IPS DF 19.7 (cell line): ENCODE data around the gene HS3ST4.
"Not testable (repeated sequence)": the region's sequence is repeated elsewhere in the genome, so short reads cannot be mapped to it uniquely, and the experiment has no call there.

Experiments
- DNase-seq: peaks from one replicate; pipeline ENCODE4 v3.0.0-alpha.2; 2013; ENCODE audit warnings: low read depth, low spot score

HS3ST4 gene

DNA sequence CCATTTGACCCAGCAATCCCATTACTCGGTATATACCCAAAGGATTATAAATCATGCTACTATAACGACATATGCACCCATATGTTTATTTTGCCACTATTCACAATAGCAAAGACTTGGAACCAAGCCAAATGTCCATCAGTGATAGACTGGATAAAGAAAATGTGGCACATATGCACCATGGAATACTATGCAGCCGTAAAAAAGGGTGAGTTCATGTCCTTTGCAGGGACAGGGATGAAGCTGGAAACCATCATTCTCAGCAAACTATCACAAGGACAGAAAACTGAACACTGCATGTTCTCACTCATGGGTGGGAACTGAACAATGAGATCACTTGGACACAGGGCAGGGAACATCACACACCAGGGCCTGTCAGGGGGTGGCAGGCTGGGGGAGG lies 406.4 kb downstream of the HS3ST4 start:
- DNase-seq: not testable (repeated sequence)

- no peak for DNase-seq
Observed at GRCh38 chr16:26102369-26102768, 410.6 kb downstream of the HS3ST4 start.

DNA sequence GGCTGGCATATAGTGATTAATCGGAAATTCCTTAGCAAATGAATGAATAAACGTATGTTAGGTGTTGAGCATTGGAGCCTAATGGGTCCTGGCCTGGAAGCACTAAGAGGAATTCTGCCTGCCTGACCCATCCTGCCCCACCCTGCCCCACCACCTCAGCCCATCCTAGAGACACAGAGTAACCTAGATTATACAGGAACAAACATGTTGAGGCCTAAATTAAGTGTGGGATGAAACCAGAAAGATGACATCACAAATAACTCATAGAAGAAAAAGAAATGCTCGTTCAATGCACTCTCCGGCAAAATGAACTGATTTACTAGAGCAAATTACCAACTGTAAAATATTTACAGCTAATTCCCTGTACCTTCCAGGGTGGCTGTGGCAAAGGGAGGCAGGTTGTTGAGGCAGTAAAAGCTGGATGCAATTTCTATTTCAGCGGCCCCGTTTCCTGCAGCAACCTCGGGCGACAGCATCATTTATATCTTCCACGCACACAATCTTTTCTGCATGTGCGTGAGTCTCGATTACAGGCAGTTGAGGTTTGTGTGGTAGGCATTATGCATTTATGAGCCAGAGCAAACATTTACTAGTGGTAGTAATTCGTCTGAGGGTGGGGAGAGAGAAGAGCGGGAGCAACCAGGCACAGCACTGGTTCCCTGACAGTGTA lies 417.2 kb downstream of the HS3ST4 start:
- no peak for DNase-seq

GRCh38 chr16:26111900-26112299 lies 420.1 kb downstream of the HS3ST4 start:
- DNase-seq: no peak

DNA sequence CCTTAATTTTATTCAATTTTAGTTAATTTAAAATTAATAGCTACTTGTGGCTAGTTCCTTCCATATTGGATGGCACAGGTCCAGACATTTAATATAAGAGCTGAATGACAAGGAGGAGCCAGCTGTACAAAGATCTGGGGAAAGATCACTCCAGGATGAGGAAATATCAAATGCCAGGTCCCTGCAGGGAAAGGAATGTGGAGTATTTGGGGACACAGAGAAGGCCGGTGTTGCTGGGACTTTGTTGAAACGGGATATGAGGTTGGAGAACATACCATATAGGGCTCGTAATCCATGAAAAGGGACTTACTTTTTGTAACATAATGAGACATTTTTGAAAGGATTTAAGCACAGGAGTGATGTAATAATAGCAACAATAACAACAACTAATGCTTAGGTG lies 426.8 kb downstream of the HS3ST4 start:
- peak; percentile 35 for DNase-seq

DNA sequence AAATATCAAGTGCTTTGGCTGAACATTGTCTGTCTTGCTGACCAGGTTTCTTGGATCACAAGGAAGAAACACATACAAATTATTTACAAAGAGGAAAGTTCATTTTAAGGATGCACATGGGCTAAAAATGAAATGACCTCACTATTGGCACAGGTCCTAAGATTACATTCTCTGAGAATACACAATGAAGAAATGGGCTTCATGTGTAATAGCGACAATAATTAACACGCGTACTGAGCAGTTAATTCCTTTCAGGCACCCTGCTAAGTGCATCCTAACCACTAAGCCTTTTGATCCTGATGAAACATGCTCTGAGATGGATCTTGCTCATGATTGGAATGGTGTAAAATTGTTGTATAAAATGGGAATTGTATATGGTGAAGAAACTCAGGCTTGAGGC lies 429.0 kb downstream of the HS3ST4 start:
- DNase-seq: no peak

DNA sequence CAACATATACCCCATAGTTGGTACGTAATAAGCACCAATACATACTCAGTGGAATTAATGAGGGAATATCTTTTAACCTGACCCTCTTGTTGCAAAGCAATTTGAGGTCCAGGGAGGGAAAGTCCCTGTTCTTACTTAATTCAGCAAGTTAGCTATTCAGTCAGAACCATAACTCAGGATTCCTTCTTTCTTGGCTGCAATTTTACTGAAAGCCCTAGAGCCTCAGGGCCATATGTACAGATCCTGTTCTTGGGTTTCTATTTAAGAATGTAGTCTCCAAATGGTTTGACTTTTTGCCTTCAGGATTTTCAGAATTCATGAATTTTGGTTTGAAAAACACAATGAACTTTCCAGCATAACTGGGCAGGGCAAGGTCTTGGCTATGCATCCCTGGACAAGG lies 436.5 kb downstream of the HS3ST4 start:
- no peak for DNase-seq

GRCh38 chr16:26129997-26130396 lies 438.2 kb downstream of the HS3ST4 start:
- no peak for DNase-seq

DNA sequence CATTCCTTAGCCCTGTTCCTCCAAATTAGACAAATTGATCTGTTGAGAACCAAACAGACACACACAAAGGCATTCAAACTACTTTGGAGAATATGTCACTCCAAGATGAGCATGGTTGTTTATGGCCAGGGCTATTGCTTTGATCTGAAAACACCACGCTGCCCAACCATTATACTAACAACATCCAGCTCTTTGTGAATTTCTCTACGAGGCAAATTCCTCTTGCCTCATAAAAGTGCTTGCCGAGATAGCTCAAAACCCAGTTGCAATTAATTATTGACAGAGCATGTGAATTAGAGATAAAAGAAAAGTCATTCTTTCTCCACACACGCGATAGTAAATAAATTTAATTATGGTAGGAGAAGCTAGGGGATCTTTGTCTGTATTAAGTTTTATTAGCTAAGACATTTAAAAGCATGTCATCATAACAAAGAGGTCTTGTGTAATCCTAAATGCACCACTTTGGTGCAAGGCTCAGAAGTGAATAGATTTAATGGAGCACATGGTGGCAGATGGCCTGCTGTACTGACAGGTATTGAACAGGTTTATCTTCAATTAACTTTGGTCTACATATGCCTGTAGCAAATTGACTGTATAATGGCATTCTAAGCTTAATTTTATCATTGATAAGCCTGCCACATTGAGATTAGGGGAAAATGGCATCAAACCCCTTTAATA lies 441.8 kb downstream of the HS3ST4 start:
- DNase-seq: no peak

DNA sequence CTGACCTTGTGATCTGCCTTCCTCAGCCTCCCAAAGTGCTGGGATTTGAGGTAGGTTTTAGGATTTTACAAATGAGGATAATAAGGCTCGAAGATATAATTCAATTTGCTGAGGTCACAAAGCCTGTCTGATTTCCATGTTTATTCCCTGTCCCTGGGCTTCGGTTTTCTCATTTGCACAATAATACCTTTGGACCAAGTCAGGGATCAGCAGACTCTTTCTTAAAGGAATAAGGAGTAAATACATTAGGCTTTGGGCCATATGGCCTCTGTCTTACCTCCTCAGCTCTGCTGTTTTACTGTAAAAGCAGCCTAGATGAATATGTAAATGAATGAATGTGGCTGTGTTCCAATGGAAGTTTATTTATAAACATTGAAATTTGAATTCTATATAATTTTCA lies 442.8 kb downstream of the HS3ST4 start:
- DNase-seq: no peak

DNA sequence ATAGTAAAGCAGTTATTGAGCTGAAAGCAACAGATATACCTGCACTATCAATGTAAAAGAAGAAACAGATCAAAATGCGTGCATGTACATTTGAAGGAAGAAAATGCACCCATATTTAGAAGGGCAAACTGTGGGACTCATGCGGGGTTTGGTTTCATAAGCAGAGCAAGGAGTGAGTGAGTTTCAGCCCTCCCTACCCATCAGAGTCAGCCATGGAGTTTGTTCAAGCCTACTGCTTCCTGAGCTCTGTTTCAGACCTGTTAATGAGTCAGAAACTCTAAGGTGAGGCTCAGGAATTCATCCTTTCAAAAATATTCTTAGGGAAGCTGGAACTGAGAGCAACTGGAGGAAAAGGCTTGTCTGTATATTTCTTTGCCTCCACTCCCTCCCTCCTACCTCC lies 446.2 kb downstream of the HS3ST4 start:
- DNase-seq: no peak

DNA sequence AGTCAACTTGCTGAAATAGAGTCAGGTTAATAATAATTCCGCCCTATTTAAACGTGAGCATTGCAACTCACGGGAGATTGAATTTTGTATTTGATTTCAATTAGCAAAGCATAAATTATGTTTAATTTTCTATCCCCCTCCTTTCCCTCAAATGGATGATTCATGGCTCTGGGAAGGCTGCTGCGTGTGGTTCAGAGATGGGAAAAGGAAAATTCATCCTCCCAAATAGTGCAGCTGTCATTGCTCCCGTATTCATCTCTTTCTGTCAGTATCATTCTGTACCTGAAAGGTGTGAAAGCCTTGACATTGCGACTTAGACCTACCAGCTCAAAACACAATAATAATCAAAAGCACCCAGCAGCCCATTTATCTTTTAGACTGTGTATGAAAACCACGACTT lies 447.3 kb downstream of the HS3ST4 start:
- DNase-seq: no peak

GRCh38 chr16:26139884-26140283 lies 448.1 kb downstream of the HS3ST4 start:
- no peak for DNase-seq

DNA sequence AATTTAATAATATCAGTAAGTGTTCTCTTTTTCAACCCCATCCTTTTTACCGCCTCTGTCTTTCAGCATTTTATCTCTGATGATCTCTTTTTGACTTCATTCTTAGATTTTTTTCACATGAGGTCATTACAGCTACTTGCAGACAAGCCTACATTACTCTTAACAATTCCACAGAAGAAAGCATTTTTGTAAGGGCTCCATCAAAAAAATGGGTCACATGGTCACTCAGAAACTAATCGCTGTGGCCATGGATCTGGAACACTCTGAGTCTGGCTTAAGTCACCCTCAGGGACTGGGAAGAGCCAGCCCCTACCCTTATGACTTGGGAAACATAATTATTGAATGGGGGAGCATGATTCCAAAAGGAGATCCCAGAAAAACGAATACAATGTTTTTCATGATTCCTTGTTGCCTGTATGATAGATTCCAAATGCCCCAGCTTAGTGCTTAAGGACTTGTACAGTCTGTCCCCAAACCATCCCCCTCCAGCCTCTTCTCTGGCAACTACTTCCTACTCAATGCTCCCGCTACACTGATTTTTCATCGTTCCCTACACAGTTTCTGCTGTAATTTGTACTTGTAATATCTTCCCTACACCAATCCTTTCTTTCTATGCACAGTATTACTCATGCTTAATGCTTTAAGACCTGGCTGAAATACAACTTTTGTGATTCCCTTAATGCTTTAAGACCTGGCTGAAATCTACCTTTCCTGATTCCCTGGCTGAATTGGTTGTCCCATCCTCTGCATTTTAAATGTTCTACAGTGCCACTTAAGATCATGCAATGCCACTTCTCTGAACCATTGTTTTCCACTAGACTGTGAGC lies 457.8 kb downstream of the HS3ST4 start:
- DNase-seq: no peak

GRCh38 chr16:26155221-26155620 lies 463.5 kb downstream of the HS3ST4 start:
- no peak for DNase-seq

DNA sequence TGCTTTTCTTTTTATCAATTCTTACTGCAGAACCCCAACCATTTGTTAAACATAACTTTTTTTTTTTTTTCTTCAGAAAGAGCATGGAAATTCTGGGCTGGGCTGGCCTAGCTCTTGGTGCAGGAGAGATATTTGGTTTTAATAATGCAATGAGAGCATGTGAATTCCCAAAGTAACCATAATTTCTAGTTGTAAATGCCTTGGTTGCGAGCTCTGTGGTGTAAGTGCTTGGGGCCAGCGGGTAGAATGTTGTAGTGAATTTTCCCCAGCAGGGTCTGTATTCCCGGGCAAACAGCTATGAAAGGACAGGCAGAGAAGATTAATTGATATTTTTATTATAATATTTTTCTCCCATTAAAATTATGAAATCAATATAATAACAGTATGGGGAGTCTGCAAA lies 465.6 kb downstream of the HS3ST4 start:
- no peak for DNase-seq

DNA sequence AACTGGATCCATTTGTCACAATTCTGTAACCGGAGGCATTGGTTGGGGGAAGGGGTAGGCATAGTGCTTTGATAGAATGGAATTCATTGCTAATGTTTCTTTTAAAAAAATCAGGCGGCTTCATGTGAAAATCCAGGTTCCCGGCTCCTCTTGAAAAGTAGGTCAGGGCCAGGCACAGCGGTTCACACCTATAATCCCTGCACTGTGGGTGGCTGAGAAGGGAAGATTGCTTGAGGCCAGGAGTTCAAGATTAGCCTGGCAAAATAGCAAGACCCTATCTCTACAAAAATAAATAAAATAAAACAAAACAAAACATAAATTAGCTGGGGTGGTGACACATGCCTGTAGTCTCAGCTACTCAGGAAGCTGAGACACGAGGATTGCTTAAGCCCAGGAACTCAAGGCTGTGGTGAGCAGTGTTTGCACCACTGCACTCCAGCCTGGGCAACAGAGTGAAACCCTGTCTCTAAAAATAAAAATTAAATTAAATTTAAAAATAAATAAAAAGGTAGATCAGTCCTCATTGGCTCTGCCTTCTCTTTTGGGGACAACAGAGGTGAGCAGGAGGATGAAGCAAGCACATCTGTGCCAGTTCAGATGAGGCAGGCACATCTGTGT lies 466.5 kb downstream of the HS3ST4 start:
- no peak for DNase-seq

DNA sequence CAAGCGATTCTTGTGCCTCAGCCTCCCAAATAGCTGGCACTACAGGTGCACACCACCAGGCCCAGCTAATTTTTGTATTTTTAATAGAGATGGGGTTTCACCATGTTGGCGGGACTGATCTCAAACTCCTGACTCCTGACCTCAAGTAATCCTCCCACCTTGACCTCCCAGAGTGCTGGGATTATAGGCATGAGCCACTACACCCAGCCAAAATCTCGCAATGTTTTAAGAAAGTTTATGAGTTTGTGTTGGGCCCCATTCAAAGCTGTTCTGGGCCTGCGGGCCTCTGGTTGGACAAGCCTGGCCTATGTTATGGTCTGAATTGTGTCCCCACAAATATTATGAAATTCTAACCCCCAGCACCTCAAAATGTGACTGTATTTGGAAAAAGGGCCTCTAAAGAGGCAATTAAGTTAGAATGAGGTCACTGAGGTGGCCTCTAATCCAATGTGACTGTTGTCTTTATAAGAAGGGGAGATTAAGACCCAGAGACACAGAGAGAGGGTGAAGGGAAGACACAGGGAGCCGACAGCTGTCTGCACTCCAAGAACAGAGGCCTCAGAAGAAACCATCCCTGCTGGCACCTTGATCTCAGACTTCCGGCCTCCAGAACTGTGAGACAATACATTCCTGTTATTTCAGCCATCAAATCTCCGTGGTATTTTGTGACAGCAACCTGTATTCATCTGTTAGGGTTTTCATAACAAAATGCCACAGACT lies 469.9 kb downstream of the HS3ST4 start:
- no peak for DNase-seq

DNA sequence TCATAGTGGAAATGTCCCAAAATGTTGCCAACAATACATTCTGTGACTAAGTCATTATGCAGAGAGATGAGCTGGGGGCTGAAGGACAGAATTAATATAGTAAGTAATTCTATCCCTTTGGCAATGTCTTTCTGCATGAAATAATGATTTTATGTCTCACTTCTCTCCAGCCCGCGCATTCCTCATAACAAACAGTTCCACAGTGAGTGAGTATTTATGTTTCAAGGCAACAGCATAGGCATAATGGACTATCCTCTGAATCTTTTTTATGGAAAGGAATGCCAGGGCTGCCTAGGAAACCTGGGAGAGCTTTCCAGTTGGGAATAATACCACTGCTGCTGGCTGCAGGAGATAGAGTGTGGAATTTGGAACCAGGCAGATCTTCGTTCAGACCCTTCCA lies 477.7 kb downstream of the HS3ST4 start:
- no peak for DNase-seq

DNA sequence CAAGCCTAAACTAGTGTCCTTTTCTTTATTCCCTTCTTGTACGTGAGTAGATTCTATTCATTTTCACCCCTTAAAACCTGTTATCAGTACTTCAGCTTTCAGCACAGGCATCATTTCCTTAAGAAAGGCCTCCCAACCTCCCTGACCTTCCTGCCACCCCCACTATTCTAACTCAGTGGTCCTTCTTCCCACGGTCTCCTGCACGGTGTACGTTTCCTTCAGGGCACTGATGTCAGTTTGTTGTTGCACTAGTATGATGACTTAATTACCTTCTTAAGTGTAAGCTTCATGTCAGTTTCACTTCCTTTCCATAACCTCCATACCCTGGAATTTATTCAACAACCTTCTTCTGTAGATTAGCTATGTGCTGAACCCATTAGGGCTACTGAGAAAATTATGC lies 484.2 kb downstream of the HS3ST4 start:
- no peak for DNase-seq

GRCh38 chr16:26177438-26177837 lies 485.7 kb downstream of the HS3ST4 start:
- peak; percentile 59 for DNase-seq

DNA sequence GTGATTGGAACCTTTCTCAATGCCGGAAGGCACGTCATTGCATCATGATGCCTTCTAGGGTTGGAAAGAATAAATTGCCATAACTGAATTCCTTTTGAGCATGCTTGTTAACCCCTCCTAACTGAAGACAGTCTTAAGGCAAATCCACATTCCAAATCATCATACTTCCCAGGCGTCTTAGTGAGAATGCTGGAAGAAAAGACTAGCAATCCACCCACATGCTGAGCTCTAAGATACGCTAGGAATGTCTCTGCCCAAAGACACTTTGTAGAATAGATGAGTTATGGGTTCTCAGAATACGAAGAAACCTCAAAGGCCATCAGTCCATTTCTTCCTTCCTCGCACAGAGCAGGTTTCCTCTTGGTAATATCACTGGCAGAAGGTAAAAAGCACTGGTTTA lies 486.5 kb downstream of the HS3ST4 start:
- peak; percentile 42 for DNase-seq
